Fibroblast of the aortic adventitia (primary cell): ENCODE measurements around the gene ATG2B. TPM values are rescaled to one million over a fixed set of nuclear protein-coding genes. Genes with fewer than 3 reads are reported as not detected.

Experiments
- DNase-seq: peaks from one replicate; pipeline ENCODE4 v3.0.0-alpha.2; 2010; ENCODE audit warnings: low read depth
- H3K4me3 ChIP-seq: 2 replicates; pipeline ENCODE4 v1.5.1; 2011; ENCODE audit warnings: low read depth, mild to moderate bottlenecking, control low read depth, low read length, moderate library complexity
- CTCF ChIP-seq: IDR thresholded peaks from 2 replicates; pipeline ENCODE4 v1.5.1; 2011; ENCODE audit warnings: mild to moderate bottlenecking, low read length, control low read depth, inconsistent platforms; ENCODE audit not compliant: insufficient read depth
- total RNA-seq: library from RNA; depleted of rRNA; stranded (reverse); fragments of >200 nt; gene quantifications from 2 replicates; pipeline ENCODE4 v1.2.3, GENCODE V29; 2012; ENCODE audit warnings: low replicate concordance

Gene ATG2B
- total RNA-seq, 1 donor, result 28.7 TPM

DNA sequence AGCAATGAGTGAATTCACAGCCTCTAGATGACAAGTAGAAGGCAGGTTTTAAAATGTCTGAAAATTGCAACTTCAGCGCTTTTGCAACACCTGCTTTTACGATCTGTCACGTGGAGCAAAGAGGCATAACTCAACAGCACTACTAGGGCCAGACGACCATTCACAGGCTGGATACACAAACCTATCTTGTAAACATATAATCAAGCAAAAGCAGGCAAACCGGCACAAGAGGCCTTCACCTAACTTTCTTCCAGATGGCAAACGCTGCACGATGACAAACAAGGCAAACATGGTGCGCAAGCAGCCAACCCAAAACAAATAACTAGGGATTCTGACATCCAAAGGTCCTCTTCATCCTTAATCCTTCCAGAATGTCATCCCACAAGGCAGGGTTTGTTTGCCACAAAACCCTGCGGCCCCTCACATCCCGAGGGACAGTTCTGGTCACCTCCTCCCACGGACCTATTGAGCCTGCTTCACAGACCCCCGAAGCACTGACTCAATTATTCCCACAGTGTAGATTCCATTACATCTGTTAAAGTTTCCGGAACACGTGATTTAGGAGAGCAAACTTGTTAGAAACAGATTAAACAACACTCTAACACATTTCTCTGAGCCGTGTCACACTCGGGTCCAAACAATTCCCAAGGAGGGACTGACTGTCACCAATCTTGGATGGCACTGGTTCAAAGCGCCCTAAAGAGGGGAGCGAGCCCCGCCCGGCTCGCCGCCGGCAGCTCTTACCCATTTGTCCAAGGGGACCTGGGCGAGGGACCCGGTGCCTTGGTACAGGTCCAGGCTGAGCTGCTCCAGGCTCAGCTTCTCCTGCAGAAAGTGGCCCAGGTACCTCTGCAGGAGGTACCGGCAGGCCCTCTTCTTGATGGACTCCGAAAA is 823 bp downstream of the ATG2B start:
- TF ChIP-seq CTCF, result no peak
- H3K4me3 ChIP-seq, result peak overlapping the region; percentile 91
- DNase-seq, result peak; percentile 40

DNA sequence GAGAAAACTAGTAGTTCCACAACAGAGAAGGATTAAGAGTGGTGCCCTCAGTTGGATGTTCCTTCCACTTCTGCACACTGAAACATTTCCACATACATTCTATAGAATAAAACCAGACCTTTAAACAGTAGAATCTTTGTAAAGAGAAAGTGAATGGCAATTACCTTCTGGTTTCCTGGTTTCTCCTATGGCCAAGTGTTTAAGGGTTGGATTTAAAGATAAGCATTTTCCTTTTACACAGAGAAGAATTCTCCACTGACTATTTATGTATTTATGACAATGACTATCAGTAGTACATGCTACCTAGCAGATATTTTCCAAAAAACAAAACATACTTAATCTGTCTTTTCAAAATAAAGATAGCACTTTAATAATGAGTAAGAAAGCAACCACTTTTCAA is 3.2 kb downstream of the ATG2B start:
- TF ChIP-seq CTCF, result no peak
- DNase-seq, result no peak
- no peak overlapping the region for H3K4me3 ChIP-seq

DNA sequence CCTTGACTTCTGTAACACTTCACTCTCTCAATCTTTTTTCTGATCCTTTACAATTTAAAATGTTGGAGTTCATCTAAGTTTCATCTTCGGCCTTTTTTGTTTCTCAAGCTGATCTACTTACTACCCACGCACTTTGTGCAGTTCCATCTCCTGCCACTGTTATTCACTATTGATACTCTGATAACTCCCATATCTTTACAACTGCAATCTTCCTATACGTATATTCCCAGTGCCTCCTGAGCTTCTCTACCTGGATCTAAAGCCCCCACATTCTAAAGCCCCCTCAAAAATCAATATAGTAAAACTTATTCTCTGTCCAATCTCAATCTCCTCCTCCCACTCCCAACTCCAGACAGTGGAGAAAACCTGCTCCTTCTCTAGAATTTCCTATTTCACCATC is 5.9 kb downstream of the ATG2B start:
- DNase-seq, result no peak
- H3K4me3 ChIP-seq, result no peak overlapping the region
- TF ChIP-seq CTCF, result peak; percentile 14

DNA sequence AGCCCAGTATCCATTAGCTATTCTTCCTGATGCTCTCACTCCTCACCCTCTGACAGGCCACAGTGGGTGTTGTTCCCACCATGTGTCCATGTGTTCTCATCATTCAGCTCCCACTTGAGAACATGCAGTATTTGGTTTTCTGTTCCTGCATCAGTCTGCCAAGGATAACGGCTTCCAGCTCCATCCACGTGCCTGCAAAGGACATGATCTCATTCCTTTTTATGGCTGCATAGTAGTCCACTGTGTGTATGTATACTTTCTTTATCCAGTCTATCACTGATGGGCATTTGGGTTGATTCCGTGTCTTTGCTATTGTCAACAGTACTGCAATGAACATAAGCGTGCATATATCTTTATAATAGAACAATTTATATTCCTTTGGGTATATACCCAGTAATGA is 8.9 kb downstream of the ATG2B start:
- no peak for TF ChIP-seq CTCF
- DNase-seq, result no peak

DNA sequence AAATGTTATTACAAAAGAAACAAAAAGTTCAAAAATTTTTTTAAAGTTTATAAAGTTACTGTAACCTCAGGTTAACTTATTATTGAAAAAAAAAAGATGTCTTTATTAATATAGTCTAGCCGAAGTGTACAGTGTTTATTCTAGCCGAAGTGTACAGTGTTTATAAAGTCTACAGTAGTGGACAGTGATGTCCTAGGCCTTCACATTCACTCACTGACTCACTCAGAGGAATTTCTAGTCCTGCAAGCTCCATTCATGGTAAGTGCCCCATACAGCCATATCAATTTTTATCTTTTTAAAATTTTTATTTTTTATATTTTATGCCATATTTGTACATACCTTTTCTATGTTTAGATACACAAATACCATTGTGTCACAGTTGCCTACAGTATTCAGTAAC is 10.4 kb downstream of the ATG2B start:
- DNase-seq, result no peak
- no peak for TF ChIP-seq CTCF
- no peak overlapping the region for H3K4me3 ChIP-seq

More for the DNA sequence above, 8.9 kb downstream of the ATG2B start:
- H3K4me3 ChIP-seq, result no peak overlapping the region

GRCh38 chr14:96351986-96352385 is 11.2 kb downstream of the ATG2B start:
- no peak overlapping the region for H3K4me3 ChIP-seq
- no peak for DNase-seq
- TF ChIP-seq CTCF, result no peak
